ENCODE results near the gene MAGEA12. TPM values are rescaled to one million over a fixed set of nuclear protein-coding genes. Genes with fewer than 3 reads are reported as not detected.

Gene MAGEA12
- total and polyA plus RNA-seq, 9 of the 15 experiments (the other 6 are each of a cell fraction or from before 2014, with no cell fraction given), result 53.4 to 101 (median 80.4) TPM

DNA sequence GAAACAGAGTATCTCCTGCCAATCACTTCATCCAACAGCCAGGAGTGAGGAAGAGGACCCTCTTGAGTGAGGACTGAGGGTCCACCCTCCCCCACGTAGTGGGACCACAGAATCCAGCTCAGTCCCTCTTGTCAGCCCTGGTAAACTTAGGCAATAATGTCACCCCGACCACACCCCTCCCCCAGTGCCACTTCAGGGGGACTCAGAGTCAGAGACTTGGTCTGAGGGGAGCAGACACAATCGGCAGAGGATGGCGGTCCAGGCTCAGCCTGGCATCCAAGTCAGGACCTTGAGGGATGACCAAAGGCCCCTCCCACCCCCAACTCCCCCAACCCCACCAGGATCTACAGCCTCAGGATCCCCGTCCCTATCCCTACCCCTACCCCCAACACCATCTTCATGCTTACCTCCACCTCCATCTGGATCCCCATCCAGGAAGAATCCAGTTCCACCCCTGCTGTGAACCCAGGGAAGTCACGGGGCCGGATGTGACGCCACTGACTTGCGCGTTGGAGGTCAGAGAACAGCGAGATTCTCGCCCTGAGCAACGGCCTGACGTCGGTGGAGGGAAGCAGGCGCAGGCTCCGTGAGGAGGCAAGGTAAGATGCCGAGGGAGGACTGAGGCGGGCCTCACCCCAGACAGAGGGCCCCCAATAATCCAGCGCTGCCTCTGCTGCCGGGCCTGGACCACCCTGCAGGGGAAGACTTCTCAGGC is at the start of gene MAGEA12, which contains the start of gene CSAG1 (continued):
- TF ChIP-seq EP400 (IDR thresholded peaks at IDR 0.05) (peak; percentile 56; the same call in 1 of the 2 replicates), RFX7 (CRISPR knock-in tag; IDR thresholded peaks at IDR 0.05) (no peak), EHMT2 (IDR thresholded peaks at IDR 0.05) (no peak), RBM14 (IDR thresholded peaks at IDR 0.05; ENCODE audit: borderline replicate concordance, insufficient read depth, low read depth, low read length) (no peak), HOMEZ (CRISPR knock-in tag; IDR thresholded peaks at IDR 0.05) (no peak), EGR1 (conservative IDR thresholded peaks at IDR 0.05) (no peak), SMC3 (conservative IDR thresholded peaks at IDR 0.05; ENCODE audit: insufficient read depth, low read depth, low read length) (no peak), CCAR2 (IDR thresholded peaks at IDR 0.05; ENCODE audit: low read depth, low read length) (no peak), ZNF384 (IDR thresholded peaks at IDR 0.05; ENCODE audit: low read depth, low read length) (no peak), ZNF224 (CRISPR knock-in tag; IDR thresholded peaks at IDR 0.05) (no peak), POLR2G (IDR thresholded peaks at IDR 0.05; ENCODE audit: low read depth, low read length) (peak; percentile 76), MYBL2 (IDR thresholded peaks at IDR 0.05; ENCODE audit: low read depth) (no peak), MYBL2 (CRISPR knock-in tag; IDR thresholded peaks at IDR 0.05; ENCODE audit: borderline replicate concordance) (no peak), ZNF77 (CRISPR knock-in tag; IDR thresholded peaks at IDR 0.05) (no peak), PYGO2 (tag; IDR thresholded peaks at IDR 0.05) (no peak), KDM2B (CRISPR knock-in tag; IDR thresholded peaks at IDR 0.05) (no peak), TSC22D4 (tag; IDR thresholded peaks at IDR 0.05) (no peak), ARHGAP35 (IDR thresholded peaks at IDR 0.05; ENCODE audit: partially characterized antibody) (no peak), ZNF217 (CRISPR knock-in tag; IDR thresholded peaks at IDR 0.05) (no peak)
- TF ChIP-seq, protein P1, sequence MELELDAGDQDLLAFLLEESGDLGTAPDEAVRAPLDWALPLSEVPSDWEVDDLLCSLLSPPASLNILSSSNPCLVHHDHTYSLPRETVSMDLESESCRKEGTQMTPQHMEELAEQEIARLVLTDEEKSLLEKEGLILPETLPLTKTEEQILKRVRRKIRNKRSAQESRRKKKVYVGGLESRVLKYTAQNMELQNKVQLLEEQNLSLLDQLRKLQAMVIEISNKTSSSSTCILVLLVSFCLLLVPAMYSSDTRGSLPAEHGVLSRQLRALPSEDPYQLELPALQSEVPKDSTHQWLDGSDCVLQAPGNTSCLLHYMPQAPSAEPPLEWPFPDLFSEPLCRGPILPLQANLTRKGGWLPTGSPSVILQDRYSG (tag; conservative IDR thresholded peaks at IDR 0.05; ENCODE audit: low read depth), result no peak
- TF ChIP-seq, protein P2, sequence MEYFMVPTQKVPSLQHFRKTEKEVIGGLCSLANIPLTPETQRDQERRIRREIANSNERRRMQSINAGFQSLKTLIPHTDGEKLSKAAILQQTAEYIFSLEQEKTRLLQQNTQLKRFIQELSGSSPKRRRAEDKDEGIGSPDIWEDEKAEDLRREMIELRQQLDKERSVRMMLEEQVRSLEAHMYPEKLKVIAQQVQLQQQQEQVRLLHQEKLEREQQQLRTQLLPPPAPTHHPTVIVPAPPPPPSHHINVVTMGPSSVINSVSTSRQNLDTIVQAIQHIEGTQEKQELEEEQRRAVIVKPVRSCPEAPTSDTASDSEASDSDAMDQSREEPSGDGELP (CRISPR knock-in tag; IDR thresholded peaks at IDR 0.05; ENCODE audit: borderline replicate concordance), result no peak
- TF ChIP-seq, protein P3, sequence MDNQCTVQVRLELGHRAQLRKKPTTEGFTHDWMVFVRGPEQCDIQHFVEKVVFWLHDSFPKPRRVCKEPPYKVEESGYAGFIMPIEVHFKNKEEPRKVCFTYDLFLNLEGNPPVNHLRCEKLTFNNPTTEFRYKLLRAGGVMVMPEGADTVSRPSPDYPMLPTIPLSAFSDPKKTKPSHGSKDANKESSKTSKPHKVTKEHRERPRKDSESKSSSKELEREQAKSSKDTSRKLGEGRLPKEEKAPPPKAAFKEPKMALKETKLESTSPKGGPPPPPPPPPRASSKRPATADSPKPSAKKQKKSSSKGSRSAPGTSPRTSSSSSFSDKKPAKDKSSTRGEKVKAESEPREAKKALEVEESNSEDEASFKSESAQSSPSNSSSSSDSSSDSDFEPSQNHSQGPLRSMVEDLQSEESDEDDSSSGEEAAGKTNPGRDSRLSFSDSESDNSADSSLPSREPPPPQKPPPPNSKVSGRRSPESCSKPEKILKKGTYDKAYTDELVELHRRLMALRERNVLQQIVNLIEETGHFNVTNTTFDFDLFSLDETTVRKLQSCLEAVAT (IDR thresholded peaks at IDR 0.05), result no peak
